Tibial nerve (tissue), 4 donors: ENCODE results near the gene QRFPR. TPM values are rescaled to one million over a fixed set of nuclear protein-coding genes. Genes with fewer than 3 reads are reported as not detected.
"Not testable (repeated sequence)": the region's sequence is repeated elsewhere in the genome, so short reads cannot be mapped to it uniquely, and the experiment has no call there.

Experiments used
- DNase-seq, 2 donors: peaks; one replicate each; pipeline ENCODE4 v3.0.0-alpha.2; 2019; ENCODE audit warnings: low spot score in 2 of 2
- H3K27ac ChIP-seq, 4 donors: fragments of 200-600 bp; sonication (generic) in 3 of 4; one replicate each; pipeline ENCODE4 v1.5.1; 2017 to 2019; ENCODE audit warnings: mild to moderate bottlenecking in 1 of 4
- H3K27me3 ChIP-seq, 2 donors: fragments of 200-600 bp; sonication (generic) in 1 of 2; one replicate each; pipeline versions ENCODE4 v1.5.1 to v1.6.0; 2017 to 2019
- H3K36me3 ChIP-seq, 3 donors: fragments of 200-600 bp; sonication (generic); one replicate each; pipeline ENCODE4 v1.5.1; 2018 to 2019
- H3K4me1 ChIP-seq, 4 donors: fragments of 200-600 bp; sonication (generic) in 3 of 4; one replicate each; pipeline ENCODE4 v1.5.1; 2017 to 2019
- H3K4me3 ChIP-seq, 4 donors: fragments of 200-600 bp; sonication (generic) in 3 of 4; one replicate each; pipeline ENCODE4 v1.5.1; 2017 to 2019; ENCODE audit warnings: mild to moderate bottlenecking in 1 of 4, moderate library complexity in 1 of 4
- H3K9me3 ChIP-seq, 4 donors: fragments of 200-600 bp; sonication (generic) in 3 of 4; one replicate each; pipeline ENCODE4 v1.5.1; 2017 to 2019
- EP300 ChIP-seq, 2 donors: sonication (generic); formaldehyde crosslinking; IDR thresholded peaks; one replicate each; pipeline ENCODE4 v1.6.1; 2017; ENCODE audit warnings: antibody characterized with exemption in 2 of 2, mild to moderate bottlenecking in 1 of 2
- POLR2A ChIP-seq, 2 donors: fragments of 450-650 bp; IDR thresholded peaks; one replicate each; pipeline ENCODE4 v1.6.1; 2017; ENCODE audit warnings: antibody characterized with exemption in 2 of 2, mild to moderate bottlenecking in 2 of 2, moderate library complexity in 2 of 2
- WGBS, 2 donors: methylation state at CpG; one replicate each; pipeline ENCODE4 v1.1.5; 2018; 5-methylcytosine and 5-hydroxymethylcytosine counted together
- total RNA-seq, 4 donors: library from RNA; depleted of rRNA; stranded (reverse); fragments of >200 nt; gene quantifications; one replicate each; pipeline ENCODE4 v1.1.0, GENCODE V29; 2016
- TF ChIP-seq, protein P1 (sequence below), 5 experiments: fragments of 200-600 bp in 3 of 5; fragments of 450-650 bp in 2 of 5; sonication (generic) in 3 of 5; IDR thresholded peaks; one replicate each; pipeline ENCODE4 v1.5.1; 2016 to 2019; ENCODE audit warnings: antibody characterized with exemption in 5 of 5, mild to moderate bottlenecking in 3 of 5, moderate library complexity in 2 of 5

The QRFPR gene
- not detected for total RNA-seq

DNA sequence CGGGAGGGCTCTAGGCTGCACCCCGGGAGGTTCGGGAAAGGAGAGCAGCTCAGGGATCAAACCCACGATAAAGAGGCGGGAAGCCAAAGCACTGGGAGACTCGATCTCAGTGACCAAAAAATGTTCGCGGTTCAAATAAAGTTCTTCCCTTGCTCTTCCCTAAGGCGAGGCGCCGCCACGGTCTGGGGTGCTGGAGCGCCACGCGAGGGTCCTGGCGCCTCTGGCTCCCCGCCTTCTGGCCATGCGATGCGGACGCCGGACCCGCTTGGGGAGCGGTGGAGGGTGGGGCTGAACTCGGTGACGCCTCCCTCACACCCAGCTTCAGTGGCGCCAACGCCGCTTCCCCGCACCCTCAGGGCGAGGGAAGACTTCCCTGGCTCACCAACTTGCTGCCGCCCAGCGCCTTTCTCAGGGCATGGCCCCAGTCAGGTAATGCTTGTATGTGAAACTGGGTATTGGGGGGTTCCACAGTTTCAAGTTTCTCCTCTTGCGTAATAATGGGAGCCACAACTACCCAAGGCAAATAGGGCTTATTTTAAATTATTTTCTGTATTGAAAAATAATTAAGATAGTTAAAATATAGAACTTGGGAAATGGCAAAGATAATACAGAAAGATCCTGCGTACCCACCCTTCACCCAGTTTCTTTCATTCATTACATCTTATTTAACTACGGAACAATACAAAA lies at the start of gene QRFPR:
Gene QRFPR, minus strand, starts transcription at position 243 of the 687 bp plus-strand sequence. CDS start 371 bp downstream, outside the sequence.
- Histone ChIP-seq H3K4me3 (peak within 1 kb of the TSS in 3 of 4 donors; percentile 11 to 36 (median 26)), H3K36me3 (no peaks in the 10 kb centered on the region), H3K27me3 (peaks cover 0 to 55% of the 10 kb centered on the region in 2 donors), H3K9me3 (no peaks in the 10 kb centered on the region), H3K4me1 (peaks cover 0 to 16% (median 0%) of the 10 kb centered on the region in 4 donors), H3K27ac (no peak within 1 kb of the TSS)
- WGBS, 2 donors: 10 to 11% methylated on average over 29 to 33 of the region's 35 CpGs
- DNase-seq: no peak
- TF ChIP-seq, protein P1, sequence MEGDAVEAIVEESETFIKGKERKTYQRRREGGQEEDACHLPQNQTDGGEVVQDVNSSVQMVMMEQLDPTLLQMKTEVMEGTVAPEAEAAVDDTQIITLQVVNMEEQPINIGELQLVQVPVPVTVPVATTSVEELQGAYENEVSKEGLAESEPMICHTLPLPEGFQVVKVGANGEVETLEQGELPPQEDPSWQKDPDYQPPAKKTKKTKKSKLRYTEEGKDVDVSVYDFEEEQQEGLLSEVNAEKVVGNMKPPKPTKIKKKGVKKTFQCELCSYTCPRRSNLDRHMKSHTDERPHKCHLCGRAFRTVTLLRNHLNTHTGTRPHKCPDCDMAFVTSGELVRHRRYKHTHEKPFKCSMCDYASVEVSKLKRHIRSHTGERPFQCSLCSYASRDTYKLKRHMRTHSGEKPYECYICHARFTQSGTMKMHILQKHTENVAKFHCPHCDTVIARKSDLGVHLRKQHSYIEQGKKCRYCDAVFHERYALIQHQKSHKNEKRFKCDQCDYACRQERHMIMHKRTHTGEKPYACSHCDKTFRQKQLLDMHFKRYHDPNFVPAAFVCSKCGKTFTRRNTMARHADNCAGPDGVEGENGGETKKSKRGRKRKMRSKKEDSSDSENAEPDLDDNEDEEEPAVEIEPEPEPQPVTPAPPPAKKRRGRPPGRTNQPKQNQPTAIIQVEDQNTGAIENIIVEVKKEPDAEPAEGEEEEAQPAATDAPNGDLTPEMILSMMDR (IDR thresholded peaks at IDR 0.05): no peak
- TF ChIP-seq EP300 (IDR thresholded peaks at IDR 0.05) (no peak), POLR2A (IDR thresholded peaks at IDR 0.05) (no peak)

- WGBS, 2 donors: 41 to 54% methylated on average over 2 of the region's 2 CpGs
- DNase-seq: no peak
- H3K4me1 ChIP-seq: no peaks in the 10 kb centered on the region
Measured at GRCh38 chr4:121428721-121429120, 47.9 kb upstream of the QRFPR start.

GRCh38 chr4:121421594-121421993 lies 40.8 kb upstream of the QRFPR start:
- H3K4me1 ChIP-seq: no peaks in the 10 kb centered on the region
- H3K27me3 ChIP-seq: no peaks in the 10 kb centered on the region
- no peak overlapping the region for H3K27ac ChIP-seq
- H3K9me3 ChIP-seq: no peaks in the 10 kb centered on the region
- no peaks in the 10 kb centered on the region for H3K36me3 ChIP-seq
- H3K4me3 ChIP-seq: no peak overlapping the region
- TF ChIP-seq, protein P1 (IDR thresholded peaks at IDR 0.05): no peak
- TF ChIP-seq EP300 (IDR thresholded peaks at IDR 0.05) (no peak), POLR2A (IDR thresholded peaks at IDR 0.05) (no peak)
- no peak for DNase-seq
- 62 to 69% methylated on average over 4 of the region's 4 CpGs for WGBS, 2 donors

More at GRCh38 chr4:121428721-121429120, 47.9 kb upstream of the QRFPR start:
- no peak overlapping the region for H3K27ac ChIP-seq
- TF ChIP-seq, protein P1 (IDR thresholded peaks at IDR 0.05): no peak
- no peak for TF ChIP-seq EP300 (IDR thresholded peaks at IDR 0.05)
- H3K4me3 ChIP-seq: no peak overlapping the region
- H3K36me3 ChIP-seq: no peaks in the 10 kb centered on the region
- no peaks in the 10 kb centered on the region for H3K27me3 ChIP-seq
- H3K9me3 ChIP-seq: peaks cover 0 to 7% (median 0%) of the 10 kb centered on the region in 4 donors

GRCh38 chr4:121411151-121411744 lies 30.4 kb upstream of the QRFPR start:
- no peaks in the 10 kb centered on the region for H3K27me3 ChIP-seq
- no peak for DNase-seq
- no peaks in the 10 kb centered on the region for H3K36me3 ChIP-seq
- no peak overlapping the region for H3K27ac ChIP-seq
- TF ChIP-seq EP300 (IDR thresholded peaks at IDR 0.05) (no peak), POLR2A (IDR thresholded peaks at IDR 0.05) (no peak)
- TF ChIP-seq, protein P1 (IDR thresholded peaks at IDR 0.05): no peak
- H3K4me1 ChIP-seq: no peaks in the 10 kb centered on the region
- no peak overlapping the region for H3K4me3 ChIP-seq
- peaks cover 0 to 5% (median 0%) of the 10 kb centered on the region in 4 donors for H3K9me3 ChIP-seq
- 49 to 56% methylated on average over 2 of the region's 2 CpGs for WGBS, 2 donors

DNA sequence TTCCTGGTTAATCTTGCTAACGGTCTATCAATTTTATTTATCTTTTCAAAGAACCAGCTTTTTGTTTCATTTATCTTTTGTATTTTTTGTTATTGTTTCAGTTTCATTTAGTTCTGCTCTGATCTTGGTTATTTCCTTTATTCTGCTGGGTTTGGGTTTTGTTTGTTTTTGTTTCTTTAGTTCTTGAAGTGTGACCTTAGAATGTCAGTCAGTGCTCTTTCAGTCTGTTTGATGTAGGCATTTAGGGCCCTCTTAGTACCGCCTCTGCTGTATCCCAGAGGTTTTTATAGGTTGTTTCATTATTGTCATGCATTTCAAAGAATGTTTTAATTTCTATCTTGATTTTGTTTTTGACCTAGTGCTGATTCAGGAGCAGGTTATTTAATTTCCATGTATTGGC lies 27.7 kb upstream of the QRFPR start:
- H3K36me3 ChIP-seq, H3K4me3 ChIP-seq, H3K27ac ChIP-seq, H3K27me3 ChIP-seq, H3K9me3 ChIP-seq, H3K4me1 ChIP-seq, DNase-seq: not testable (repeated sequence)
- 58 to 64% methylated on average over 2 of the region's 2 CpGs for WGBS, 2 donors
